HL-60/S4 treated with phorbol 12-myristate 13-acetate at 8.2 ng/mL for 4 days and 3 days (cell line): ENCODE data around the gene NKAIN2.
"Not testable (repeated sequence)": the region's sequence is repeated elsewhere in the genome, so short reads cannot be mapped to it uniquely, and the experiment has no call there.

Experiments
- in situ Hi-C: fragments of 300-500 bp; cut with MboI; formaldehyde crosslinking; loops from 2 replicates; pipeline ENCODE4 v1.15.0; 2022; ENCODE audit warnings: low sequenced_read_pairs

Gene NKAIN2

DNA sequence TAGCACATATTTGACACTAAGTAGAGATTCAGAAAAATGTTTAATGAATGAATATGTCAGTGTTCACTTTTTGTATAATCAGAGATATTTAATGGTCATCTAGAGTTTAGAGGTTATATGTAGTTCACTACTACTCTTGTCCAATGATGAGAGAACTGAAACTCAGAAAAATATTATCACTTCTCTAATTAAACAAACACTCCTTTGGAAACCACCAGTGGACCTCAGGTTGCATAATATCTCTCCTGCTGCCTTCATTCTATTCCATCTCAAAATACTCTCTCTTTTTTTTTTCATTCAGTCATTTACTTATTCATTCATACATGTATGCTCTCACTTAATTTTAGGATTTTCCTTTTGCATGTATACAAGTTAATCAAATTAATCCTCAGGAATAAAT lies 735.4 kb downstream of the NKAIN2 start:
- in situ Hi-C loops, result no loop called here

DNA sequence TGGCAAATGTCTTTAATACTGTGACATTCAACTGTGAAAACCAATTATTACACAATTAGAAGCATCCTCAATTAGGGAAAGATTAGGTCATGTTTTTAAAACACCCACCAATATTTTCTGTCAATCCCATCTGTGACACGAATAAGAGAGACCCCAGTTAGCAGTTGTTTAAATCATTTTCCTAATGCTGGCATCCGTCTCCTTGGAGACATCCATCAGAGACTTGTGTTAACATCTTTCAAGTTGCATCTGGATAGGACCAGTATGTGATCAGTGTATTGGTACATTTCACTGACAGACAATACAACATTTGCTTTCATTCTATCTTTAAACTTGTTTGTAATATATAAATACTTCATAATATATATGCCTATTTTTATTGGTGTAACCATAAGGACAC lies 737.9 kb downstream of the NKAIN2 start:
- in situ Hi-C loops, result no loop called here

DNA sequence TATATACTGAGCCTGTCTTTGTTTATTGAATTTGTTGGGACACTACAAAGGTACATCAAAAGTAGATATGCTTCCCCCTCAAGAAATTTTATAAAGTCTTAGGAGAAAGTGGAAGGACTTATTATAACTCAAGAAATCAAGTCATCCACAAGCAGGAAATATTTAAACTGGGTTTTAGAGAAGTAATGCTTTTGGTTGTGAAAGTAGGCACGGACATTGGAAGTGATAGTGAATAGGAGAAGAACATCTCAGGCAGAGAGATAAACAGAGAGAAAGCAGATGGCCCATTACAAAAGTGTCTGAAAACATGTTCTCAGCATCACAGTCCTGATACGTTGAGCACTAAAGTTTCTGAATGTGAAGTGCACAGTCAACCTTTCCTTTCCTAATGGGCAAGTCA lies 742.9 kb downstream of the NKAIN2 start:
- in situ Hi-C loops, result no loop called here

GRCh38 chr6:124551711-124552233 lies 748.1 kb downstream of the NKAIN2 start:
- in situ Hi-C loops, result no loop called here

- in situ Hi-C loops, result no loop called here
Observed at GRCh38 chr6:124557873-124558272, 754.2 kb downstream of the NKAIN2 start.

DNA sequence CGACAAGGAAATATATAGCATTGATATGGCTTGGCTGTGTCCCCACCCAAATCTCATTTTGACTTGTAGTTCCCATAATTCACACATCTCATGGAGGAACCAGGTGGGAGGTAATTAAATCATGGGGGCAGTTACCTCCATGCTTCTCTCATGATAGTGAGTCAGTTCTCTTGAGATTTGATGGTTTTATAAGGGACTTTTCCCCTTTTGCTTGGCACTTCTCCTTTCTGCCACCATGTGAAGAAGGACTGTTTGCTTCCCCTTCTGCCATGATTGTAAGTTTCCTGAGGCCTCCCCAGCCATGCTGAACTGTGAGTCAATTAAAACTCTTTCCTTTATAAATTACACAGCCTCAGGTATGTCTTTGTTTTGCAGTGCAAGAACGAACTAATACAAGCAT lies 756.4 kb downstream of the NKAIN2 start:
- in situ Hi-C loops, result not testable (repeated sequence)

DNA sequence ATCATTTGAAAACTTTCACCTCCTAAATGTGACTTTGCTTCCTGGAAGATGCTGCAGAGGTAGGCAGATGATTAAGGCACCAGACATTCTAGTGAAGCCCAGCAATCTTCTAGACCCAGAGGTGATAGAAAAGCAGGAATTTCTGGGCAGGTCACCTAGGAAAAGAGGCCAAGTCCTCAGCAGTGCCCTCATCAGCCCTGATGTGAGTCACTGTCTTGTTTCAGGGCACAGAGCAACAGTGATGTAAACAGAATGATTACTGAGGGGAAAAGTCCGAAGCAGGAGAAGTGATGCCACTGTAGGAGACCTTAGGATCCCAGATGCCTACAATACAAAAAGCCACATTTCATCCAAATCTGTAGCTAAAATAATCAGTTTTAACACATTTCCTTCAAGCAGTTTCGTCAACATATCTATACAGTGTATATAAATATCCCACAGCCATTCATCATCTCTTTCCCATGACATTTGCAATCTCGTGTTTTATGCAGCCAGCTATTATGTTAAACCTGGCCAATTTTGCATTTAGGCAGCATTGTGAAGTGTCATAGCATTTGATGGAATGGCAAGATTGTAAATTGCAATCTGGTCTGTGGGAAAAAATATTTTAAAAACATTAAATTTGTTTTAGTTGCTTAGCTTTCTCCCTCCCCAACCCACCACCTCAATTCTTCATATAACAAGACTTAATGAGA lies 757.4 kb downstream of the NKAIN2 start:
- in situ Hi-C loops, result no loop called here

- in situ Hi-C loops, result no loop called here
Observed at GRCh38 chr6:124561635-124562130, 758.0 kb downstream of the NKAIN2 start.

- in situ Hi-C loops, result not testable (repeated sequence)
Observed at GRCh38 chr6:124564125-124564524, 760.5 kb downstream of the NKAIN2 start.

DNA sequence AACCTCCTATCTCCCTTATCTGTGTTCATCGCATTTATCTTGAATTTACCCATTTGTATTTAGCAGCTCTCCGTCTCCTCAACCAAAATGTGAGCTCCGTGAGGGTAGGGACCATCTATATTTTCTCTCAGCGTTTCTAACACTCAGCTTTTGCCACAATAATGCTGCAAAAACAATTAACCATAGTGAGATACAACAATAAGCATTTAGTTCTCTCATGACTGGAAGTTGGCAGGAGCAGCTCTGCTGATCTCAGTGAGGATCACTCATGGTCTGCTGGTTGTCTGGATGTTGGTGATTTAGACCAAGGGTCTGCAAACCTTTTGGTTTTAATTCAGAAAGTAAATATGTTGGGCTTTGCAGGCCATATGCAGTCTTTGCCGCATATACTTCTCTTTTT lies 763.7 kb downstream of the NKAIN2 start:
- in situ Hi-C loops, result no loop called here

- in situ Hi-C loops, result no loop called here
Observed at GRCh38 chr6:124573953-124574352, 770.3 kb downstream of the NKAIN2 start.

DNA sequence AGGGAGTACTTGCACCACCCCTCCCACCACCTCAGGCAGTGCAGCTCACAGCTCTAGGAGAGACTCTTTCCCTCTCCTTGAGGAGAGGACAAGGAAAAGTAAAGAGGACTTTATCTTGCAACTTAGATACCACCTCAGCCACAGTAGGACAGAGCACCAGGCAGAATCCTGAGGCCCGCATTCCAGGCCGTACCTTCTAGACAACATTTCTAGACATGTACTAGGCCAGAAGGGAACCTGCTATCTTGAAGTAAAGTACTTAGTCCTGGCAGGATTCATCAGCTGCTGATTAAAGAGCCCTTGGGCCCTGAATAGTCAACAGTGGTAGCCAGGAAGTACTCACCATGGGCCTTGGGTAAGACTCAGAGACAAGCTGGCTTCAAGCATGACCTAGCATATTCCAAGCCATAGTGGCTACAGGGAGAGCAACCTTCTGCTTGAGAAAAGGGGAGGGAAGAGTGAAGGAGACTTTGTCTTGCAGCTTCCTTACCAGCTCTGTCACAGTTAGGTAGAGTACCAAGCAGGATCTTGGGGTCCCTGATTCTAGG lies 774.1 kb downstream of the NKAIN2 start:
- in situ Hi-C loops, result no loop called here

DNA sequence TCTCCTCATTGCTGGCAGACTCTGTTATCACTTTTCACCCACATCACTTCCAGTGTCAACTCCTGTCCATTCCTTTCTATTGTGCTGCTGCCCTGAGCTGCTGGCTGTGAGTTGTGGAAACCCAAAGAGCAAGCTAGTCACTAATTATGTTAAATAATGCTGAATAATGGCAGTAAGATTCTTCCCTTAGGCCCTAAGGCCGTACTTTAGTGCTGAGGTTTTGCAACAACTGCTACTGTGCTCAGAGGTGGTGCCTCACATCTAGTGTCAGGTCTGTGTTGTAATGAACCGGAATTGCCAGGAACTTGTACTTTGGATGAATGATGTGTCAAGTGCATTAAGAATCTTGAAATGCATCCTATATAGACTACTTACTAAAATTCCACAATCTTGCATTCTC lies 786.3 kb downstream of the NKAIN2 start:
- in situ Hi-C loops, result no loop called here

GRCh38 chr6:124599656-124600055 lies 796.0 kb downstream of the NKAIN2 start:
- in situ Hi-C loops, result no loop called here

DNA sequence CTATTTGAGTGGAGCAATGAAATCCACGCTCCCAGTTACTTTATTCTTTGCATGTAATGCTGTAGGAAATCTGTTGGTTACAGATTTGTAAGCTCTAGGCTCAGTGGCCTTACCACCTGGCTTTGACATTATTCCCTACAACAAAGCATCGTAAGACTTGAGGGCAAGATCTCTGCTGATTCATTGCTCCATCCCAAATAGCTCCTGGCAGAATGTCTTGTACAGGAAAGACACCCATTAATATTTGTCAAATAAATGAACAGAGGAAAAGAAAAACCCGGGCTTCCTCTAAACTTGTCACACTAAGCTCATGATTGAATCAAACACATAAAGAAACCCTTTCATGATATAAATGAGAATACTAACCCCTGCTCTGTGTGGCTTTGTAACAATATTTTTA lies 801.1 kb downstream of the NKAIN2 start:
- in situ Hi-C loops, result no loop called here

DNA sequence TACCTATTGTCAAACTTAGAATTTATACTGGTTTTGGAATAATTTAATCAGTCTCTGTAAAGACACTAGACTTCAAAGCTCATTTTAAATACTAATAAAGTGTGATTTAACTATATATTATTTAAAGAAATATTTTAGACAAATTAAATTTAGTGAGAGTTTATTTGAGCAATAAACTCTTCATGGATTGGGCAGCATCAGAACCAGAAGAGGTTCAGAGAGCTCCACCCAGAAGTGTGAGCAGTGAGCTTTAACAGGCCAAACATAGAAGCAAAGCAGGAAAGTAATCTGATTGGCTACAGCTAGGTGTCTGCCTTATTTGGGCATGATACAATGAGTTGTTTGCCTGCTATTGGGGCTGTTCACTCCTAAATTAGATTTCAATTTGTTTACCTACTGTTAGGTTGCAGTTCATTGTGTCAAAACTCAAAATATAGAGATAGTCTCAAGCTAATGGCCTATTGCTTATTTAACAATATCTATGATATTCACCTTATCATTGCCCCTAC lies 803.5 kb downstream of the NKAIN2 start:
- in situ Hi-C loops, result no loop called here

GRCh38 chr6:124613031-124613430 lies 809.4 kb downstream of the NKAIN2 start:
- in situ Hi-C loops, result no loop called here

DNA sequence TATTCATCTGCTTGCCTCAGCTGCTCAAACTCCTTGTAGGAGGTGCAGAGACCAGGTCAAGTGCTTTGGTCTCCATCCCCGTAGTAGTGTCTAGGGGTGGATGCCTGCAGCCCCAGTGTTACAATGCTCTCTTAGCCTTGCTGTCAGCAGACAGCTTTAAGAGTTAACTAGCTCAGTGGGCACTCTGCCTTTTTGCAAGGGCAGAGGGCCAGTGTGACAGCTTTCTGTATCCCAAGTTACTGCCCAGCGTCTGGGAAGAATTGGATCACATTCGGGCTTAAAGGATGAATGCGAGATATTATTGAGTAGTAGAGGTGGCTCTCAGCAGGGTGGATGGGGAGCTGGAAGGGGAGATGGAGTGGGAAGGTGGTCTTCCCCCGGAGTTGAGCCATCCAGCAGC lies 818.7 kb downstream of the NKAIN2 start:
- in situ Hi-C loops, result no loop called here

DNA sequence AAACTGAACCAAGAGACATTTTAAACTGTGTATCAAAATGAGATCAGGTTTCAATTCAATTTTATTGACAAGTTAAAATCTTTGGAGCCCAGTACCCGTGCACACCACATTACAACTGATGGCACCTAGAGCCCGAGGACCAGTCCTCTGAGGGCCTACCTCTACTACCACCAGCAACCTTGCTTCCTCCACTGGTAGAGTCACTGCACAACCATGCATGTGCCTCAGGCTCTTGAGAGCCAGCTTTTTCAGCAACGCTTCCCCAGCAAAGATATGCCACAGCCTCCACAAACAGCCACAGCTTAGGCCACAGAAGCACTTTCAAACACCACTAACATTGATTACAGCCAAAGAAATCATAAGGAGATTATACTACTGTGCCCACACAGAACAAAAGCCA lies 830.0 kb downstream of the NKAIN2 start:
- in situ Hi-C loops, result no loop called here

- in situ Hi-C loops, result no loop called here
Observed at GRCh38 chr6:124640432-124640831, 836.8 kb downstream of the NKAIN2 start.

GRCh38 chr6:124655866-124656265 lies 852.2 kb downstream of the NKAIN2 start:
- in situ Hi-C loops, result no loop called here

GRCh38 chr6:124658053-124658452 lies 854.4 kb downstream of the NKAIN2 start:
- in situ Hi-C loops, result no loop called here
